SK-N-SH (cell line): ENCODE data around the gene FABP3. TPM values are rescaled to one million over a fixed set of nuclear protein-coding genes. Genes with fewer than 3 reads are reported as not detected.

ENCODE experiments used
- CTCF ChIA-PET: fragments of 300-600, 350-600 bp; formaldehyde crosslinking; extraction: SDS; loops from one replicate; lab custom pipeline; 2021; lab: Yijun Ruan, JAX
- POLR2A ChIA-PET: fragments of 350-600 bp; sonication (Branson Sonifier 250); formaldehyde crosslinking; extraction: SDS; loops from one replicate; lab custom pipeline; 2020; ENCODE audit warnings: antibody characterized with exemption, inconsistent platforms; lab: Yijun Ruan, JAX
- DNase-seq: peaks from one replicate; pipeline ENCODE4 v3.0.0; 2012
- H2AFZ ChIP-seq: fragments of 200-600 bp; sonication (generic); 2 replicates; pipeline ENCODE4 v1.8.1; 2016; ENCODE audit warnings: antibody characterized with exemption, mild to moderate bottlenecking, low read depth
- H3F3A ChIP-seq: fragments of 200-600 bp; sonication (generic); replicated peaks from 2 replicates; pipeline ENCODE3; 2016; ENCODE audit warnings: antibody characterized with exemption, mild to moderate bottlenecking; ENCODE audit not compliant: insufficient read depth
- H3K27ac ChIP-seq, 2 experiments: fragments of 200-500 bp in 1 of 2; fragments of 200-600 bp in 1 of 2; sonication (Bioruptor generic) in 1 of 2; sonication (generic), shearing (Covaris generic) in 1 of 2; 2 replicates each; pipeline versions ENCODE4 v1.5.1 to v1.6.1; 2014 to 2016; ENCODE audit warnings: low read depth in 2 of 2, inconsistent platforms in 1 of 2, low read length in 1 of 2, mild to moderate bottlenecking in 1 of 2, mixed read lengths in 1 of 2
- H3K27me3 ChIP-seq: fragments of 200-600 bp; sonication (generic), shearing (Covaris generic); 2 replicates; pipeline ENCODE4 v1.6.1; 2016; ENCODE audit warnings: mixed run types; ENCODE audit not compliant: insufficient read depth
- H3K36me3 ChIP-seq, 2 experiments: fragments of 200-500 bp in 1 of 2; fragments of 200-600 bp in 1 of 2; sonication (Bioruptor generic) in 1 of 2; sonication (generic) in 1 of 2; replicated peaks in 1 of 2; 2 replicates each; pipeline versions ENCODE3 to v1.5.1; 2014 to 2016; ENCODE audit warnings: low read length in 1 of 2, mild to moderate bottlenecking in 1 of 2; ENCODE audit not compliant: insufficient read depth in 2 of 2, control insufficient read depth in 1 of 2
- H3K4me1 ChIP-seq, 2 experiments: fragments of 200-500 bp in 1 of 2; fragments of 200-600 bp in 1 of 2; sonication (Bioruptor generic) in 1 of 2; sonication (generic), shearing (Covaris generic) in 1 of 2; 2 replicates each; pipeline versions ENCODE4 v1.5.1 to v1.6.1; 2014 to 2016; ENCODE audit warnings: low read depth in 1 of 2, low read length in 1 of 2, mixed run types in 1 of 2; ENCODE audit not compliant: insufficient read depth in 2 of 2, control insufficient read depth in 1 of 2
- H3K4me2 ChIP-seq: fragments of 200-600 bp; sonication (generic), shearing (Covaris generic); 2 replicates; pipeline ENCODE4 v1.6.1; 2017; ENCODE audit warnings: mixed run types
- H3K4me3 ChIP-seq, 2 experiments: fragments of 200-500 bp in 1 of 2; fragments of 200-600 bp in 1 of 2; sonication (Bioruptor generic) in 1 of 2; sonication (generic), shearing (Covaris generic) in 1 of 2; 2 replicates each; pipeline versions ENCODE4 v1.5.1 to v1.8.1; 2014 to 2016; ENCODE audit warnings: low read depth in 2 of 2, inconsistent platforms in 1 of 2, low read length in 1 of 2, mild to moderate bottlenecking in 1 of 2, mixed read lengths in 1 of 2, moderate library complexity in 1 of 2
- H3K79me2 ChIP-seq: fragments of 200-600 bp; sonication (generic); 2 replicates; pipeline ENCODE4 v1.8.1; 2017; ENCODE audit warnings: mild to moderate bottlenecking; ENCODE audit not compliant: insufficient read depth
- H3K9ac ChIP-seq: fragments of 200-600 bp; sonication (generic); 2 replicates; pipeline ENCODE4 v1.6.1; 2017; ENCODE audit warnings: mixed run types
- H3K9me2 ChIP-seq: fragments of 200-600 bp; sonication (generic); 2 replicates; pipeline ENCODE4 v1.6.1; 2017; ENCODE audit warnings: mixed run types
- H3K9me3 ChIP-seq: fragments of 200-600 bp; sonication (generic); 2 replicates; pipeline ENCODE4 v1.6.1; 2017; ENCODE audit warnings: mixed run types, mild to moderate bottlenecking, moderate library complexity
- H4K20me1 ChIP-seq: fragments of 200-600 bp; sonication (generic); 2 replicates; pipeline ENCODE4 v1.6.1; 2017; ENCODE audit warnings: mild to moderate bottlenecking, mixed run types; ENCODE audit not compliant: insufficient read depth
- CHD2 ChIP-seq: fragments of 150-350 bp; IDR thresholded peaks from 2 replicates; pipeline ENCODE4 v1.6.1; 2018; ENCODE audit warnings: low read length; ENCODE audit not compliant: partially characterized antibody
- CTCF ChIP-seq: fragments of 200-600 bp; sonication (generic); IDR thresholded peaks from 2 replicates; pipeline ENCODE4 v1.6.1; 2017; ENCODE audit warnings: antibody characterized with exemption, mild to moderate bottlenecking, moderate library complexity
- ELF1 ChIP-seq: IDR thresholded peaks from 2 replicates; pipeline ENCODE4 v1.4.0; 2012
- FOSL2 ChIP-seq: IDR thresholded peaks from 2 replicates; pipeline ENCODE4 v1.4.0; 2012; ENCODE audit warnings: low read depth, mild to moderate bottlenecking, moderate library complexity, borderline replicate concordance
- FOXJ3 ChIP-seq: sonication (generic); formaldehyde crosslinking; IDR thresholded peaks from 2 replicates; pipeline ENCODE4 v1.5.1; 2020; ENCODE audit warnings: mild to moderate bottlenecking, missing genetic modification reagents
- FOXM1 ChIP-seq: IDR thresholded peaks from 2 replicates; pipeline ENCODE4 v1.4.0; 2012; ENCODE audit warnings: low read depth, mild to moderate bottlenecking
- GABPA ChIP-seq: IDR thresholded peaks from 2 replicates; pipeline ENCODE4 v1.4.0; 2012; ENCODE audit warnings: low read depth, mild to moderate bottlenecking
- GATA2 ChIP-seq: sonication (generic); formaldehyde crosslinking; IDR thresholded peaks from 2 replicates; pipeline ENCODE4 v1.5.0; 2020; ENCODE audit warnings: mild to moderate bottlenecking, missing genetic modification reagents
- JUND ChIP-seq: IDR thresholded peaks from 2 replicates; pipeline ENCODE4 v1.4.0; 2012
- MEF2A ChIP-seq: IDR thresholded peaks from 2 replicates; pipeline ENCODE4 v1.4.0; 2012; ENCODE audit warnings: low read depth, borderline replicate concordance
- NRF1 ChIP-seq: IDR thresholded peaks from 2 replicates; pipeline ENCODE4 v1.6.1; 2012; ENCODE audit warnings: low read depth, mild to moderate bottlenecking, low read length
- POLR2AphosphoS5 ChIP-seq: IDR thresholded peaks from 2 replicates; pipeline ENCODE4 v1.6.1; 2012; ENCODE audit warnings: low read depth, low read length
- RCOR1 ChIP-seq: fragments of 150-350 bp; IDR thresholded peaks from 2 replicates; pipeline ENCODE4 v1.6.1; 2017; ENCODE audit warnings: antibody characterized with exemption, low read length
- REST ChIP-seq: IDR thresholded peaks from 2 replicates; pipeline ENCODE4 v1.6.1; 2012; ENCODE audit warnings: mild to moderate bottlenecking, low read depth, low read length, moderate library complexity
- RFX5 ChIP-seq: IDR thresholded peaks from 2 replicates; pipeline ENCODE4 v1.6.1; 2012; ENCODE audit warnings: mild to moderate bottlenecking, improper control_type of control experiment, low read length
- SIN3A ChIP-seq: IDR thresholded peaks from 2 replicates; pipeline ENCODE4 v1.6.1; 2012; ENCODE audit warnings: low read depth, mild to moderate bottlenecking, low read length, moderate library complexity, borderline replicate concordance
- TCF12 ChIP-seq: IDR thresholded peaks from 2 replicates; pipeline ENCODE4 v1.4.0; 2012
- TEAD4 ChIP-seq: IDR thresholded peaks from 2 replicates; pipeline ENCODE4 v1.4.0; 2012; ENCODE audit warnings: mild to moderate bottlenecking, borderline replicate concordance; ENCODE audit not compliant: insufficient read depth
- YY1 ChIP-seq: IDR thresholded peaks from 2 replicates; pipeline ENCODE4 v1.4.0; 2012; ENCODE audit warnings: low read depth, mild to moderate bottlenecking
- WGBS: methylation state at CpG from one replicate; pipeline ENCODE4 v1.1.6; 2017; ENCODE audit warnings: low lambda C conversion rate; 5-methylcytosine and 5-hydroxymethylcytosine counted together
- polyA plus RNA-seq, 3 experiments: library from polyadenylated mRNA; depleted of rRNA; stranded (reverse); fragments of >200 nt; gene quantifications; 2 replicates each; pipeline ENCODE4 v1.2.3, GENCODE V29; 2012

The FABP3 gene
- polyA plus RNA-seq, 1 of the 3 experiments (the other 2 are of a cell fraction) = 0.08 TPM

GRCh38 chr1:31381394-31382294 lies 8.8 kb upstream of the FABP3 start:
- H3K9ac ChIP-seq = no peak overlapping the region
- H3K27ac ChIP-seq = peak overlapping the region in 1 of 2 experiments; percentile 74; a peak in 2 of 4 replicates
- H4K20me1 ChIP-seq = no peaks in the 10 kb centered on the region
- H3K36me3 ChIP-seq = no peaks in the 10 kb centered on the region
- no peaks in the 10 kb centered on the region for H3K9me2 ChIP-seq
- 82% methylated on average over 6 of the region's 6 CpGs for WGBS
- H2AFZ ChIP-seq = no peak overlapping the region
- H3K27me3 ChIP-seq = no peaks in the 10 kb centered on the region
- CTCF ChIA-PET = interaction anchor here (1.3 to 2.6 kb wide), 2 partner anchors 13 to 198 kb away, joined by 4 to 10 read pairs; no protein-coding TSS in a partner anchor
- H3K79me2 ChIP-seq = no peaks in the 10 kb centered on the region
- H3K4me3 ChIP-seq = no peak overlapping the region
- no peaks in the 10 kb centered on the region for H3F3A ChIP-seq
- no peak for DNase-seq
- TF ChIP-seq NRF1 (no peak), CHD2 (no peak), YY1 (no peak), FOSL2 (no peak), GABPA (no peak), TEAD4 (no peak), RCOR1 (no peak), RFX5 (no peak), GATA2 (CRISPR knock-in tag) (no peak), MEF2A (no peak), SIN3A (no peak), ELF1 (no peak), CTCF (no peak)
- TF ChIP-seq, all 33 proteins: peak for 0
- Histone ChIP-seq H3K4me1 (peaks cover 0 to 30% of the 10 kb centered on the region in 2 experiments; a peak in 1 of 4 replicates), H3K4me2 (no peak overlapping the region), H3K9me3 (no peaks in the 10 kb centered on the region)
- POLR2A ChIA-PET = no interaction called here

- no peak for DNase-seq
- Histone ChIP-seq H3F3A (no peaks in the 10 kb centered on the region), H3K9me2 (no peaks in the 10 kb centered on the region), H3K4me3 (no peak overlapping the region), H2AFZ (no peak overlapping the region), H3K27ac (no peak overlapping the region), H3K9ac (no peak overlapping the region), H3K27me3 (no peaks in the 10 kb centered on the region), H3K4me2 (no peak overlapping the region), H3K36me3 (no peaks in the 10 kb centered on the region), H3K79me2 (no peaks in the 10 kb centered on the region), H4K20me1 (no peaks in the 10 kb centered on the region), H3K4me1 (peaks cover 0 to 34% of the 10 kb centered on the region in 2 experiments; a peak in 1 of 4 replicates), H3K9me3 (no peaks in the 10 kb centered on the region)
- CTCF ChIA-PET = interaction anchor here (1.1 to 2.6 kb wide), 2 partner anchors 15 to 199 kb away, joined by 3 to 10 read pairs; no protein-coding TSS in a partner anchor
- 100% methylated on average over 3 of the region's 3 CpGs for WGBS
- POLR2A ChIA-PET = no interaction called here
- no peak for TF ChIP-seq MEF2A
- no peak for TF ChIP-seq FOXJ3 (CRISPR knock-in tag)
- no peak for TF ChIP-seq CTCF
- no peak for TF ChIP-seq REST
- TF ChIP-seq GABPA = no peak
- no peak for TF ChIP-seq TEAD4
- no peak for TF ChIP-seq POLR2AphosphoS5
- TF ChIP-seq FOXM1 = no peak
- no peak for TF ChIP-seq TCF12
- no peak for TF ChIP-seq CHD2
- TF ChIP-seq YY1 = no peak
- TF ChIP-seq JUND = no peak
- no peak for TF ChIP-seq ELF1
These were observed 7.3 kb upstream of the FABP3 start for GRCh38 chr1:31380181-31380580.
